Gastroesophageal sphincter (tissue), 3 donors: ENCODE measurements around the gene CARTPT.

Experiments
- EP300 ChIP-seq: sonication (generic); formaldehyde crosslinking; IDR thresholded peaks from one replicate; pipeline ENCODE4 v1.6.1; 2017; ENCODE audit warnings: antibody characterized with exemption, mild to moderate bottlenecking
- POLR2A ChIP-seq, 2 donors: fragments of 450-650 bp; IDR thresholded peaks; one replicate each; pipeline ENCODE4 v1.6.1; 2017; ENCODE audit warnings: antibody characterized with exemption in 2 of 2, mild to moderate bottlenecking in 2 of 2, moderate library complexity in 1 of 2
- POLR2AphosphoS5 ChIP-seq: sonication (generic); formaldehyde crosslinking; IDR thresholded peaks from one replicate; pipeline ENCODE4 v1.6.1; 2017; ENCODE audit warnings: antibody characterized with exemption
- TF ChIP-seq, protein P1 (sequence below), 4 experiments: fragments of 200-600 bp in 2 of 4; fragments of 450-650 bp in 2 of 4; sonication (generic) in 1 of 4; IDR thresholded peaks; one replicate each; pipeline ENCODE4 v1.5.1; 2017 to 2019; ENCODE audit warnings: antibody characterized with exemption in 4 of 4, mild to moderate bottlenecking in 2 of 4, moderate library complexity in 2 of 4

DNA sequence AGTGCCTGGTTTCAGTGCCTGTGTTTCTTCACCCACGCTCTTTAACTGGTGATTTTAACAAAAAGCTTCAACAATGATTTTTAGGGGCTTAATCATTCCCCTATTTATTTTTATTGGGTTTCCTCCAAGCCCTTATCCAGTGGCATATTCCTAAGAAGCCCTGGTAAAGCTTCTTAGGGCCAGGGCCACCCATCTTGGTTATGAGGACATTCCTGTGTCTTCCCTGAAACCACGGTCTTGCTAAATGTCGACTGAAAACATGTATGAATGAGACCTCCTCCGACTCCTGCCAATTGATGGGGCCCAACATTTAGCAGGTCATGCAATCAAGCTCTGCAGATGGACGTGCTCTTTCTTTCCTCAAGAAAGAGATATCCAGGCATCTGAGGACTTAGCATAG, 13.7 kb upstream of the CARTPT start:
- no peak for TF ChIP-seq POLR2A (IDR thresholded peaks at IDR 0.05)
- no peak for TF ChIP-seq POLR2AphosphoS5
- TF ChIP-seq, protein P1, sequence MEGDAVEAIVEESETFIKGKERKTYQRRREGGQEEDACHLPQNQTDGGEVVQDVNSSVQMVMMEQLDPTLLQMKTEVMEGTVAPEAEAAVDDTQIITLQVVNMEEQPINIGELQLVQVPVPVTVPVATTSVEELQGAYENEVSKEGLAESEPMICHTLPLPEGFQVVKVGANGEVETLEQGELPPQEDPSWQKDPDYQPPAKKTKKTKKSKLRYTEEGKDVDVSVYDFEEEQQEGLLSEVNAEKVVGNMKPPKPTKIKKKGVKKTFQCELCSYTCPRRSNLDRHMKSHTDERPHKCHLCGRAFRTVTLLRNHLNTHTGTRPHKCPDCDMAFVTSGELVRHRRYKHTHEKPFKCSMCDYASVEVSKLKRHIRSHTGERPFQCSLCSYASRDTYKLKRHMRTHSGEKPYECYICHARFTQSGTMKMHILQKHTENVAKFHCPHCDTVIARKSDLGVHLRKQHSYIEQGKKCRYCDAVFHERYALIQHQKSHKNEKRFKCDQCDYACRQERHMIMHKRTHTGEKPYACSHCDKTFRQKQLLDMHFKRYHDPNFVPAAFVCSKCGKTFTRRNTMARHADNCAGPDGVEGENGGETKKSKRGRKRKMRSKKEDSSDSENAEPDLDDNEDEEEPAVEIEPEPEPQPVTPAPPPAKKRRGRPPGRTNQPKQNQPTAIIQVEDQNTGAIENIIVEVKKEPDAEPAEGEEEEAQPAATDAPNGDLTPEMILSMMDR (IDR thresholded peaks at IDR 0.05): no peak
- TF ChIP-seq EP300: no peak
